ENCODE results near the gene ARMC7. TPM values are rescaled to one million over a fixed set of nuclear protein-coding genes. Genes with fewer than 3 reads are reported as not detected.
"Not testable (repeated sequence)": the region's sequence is repeated elsewhere in the genome, so short reads cannot be mapped to it uniquely, and the experiment has no call there.

Gene ARMC7
- 6.0 TPM for total RNA-seq
- long read RNA-seq, transcript ARMC7-201 (3 exons, 2,126 nt) = major isoform, 7 of 9 reads
- long read RNA-seq, partial matches to known transcripts = 0 of 9 reads
- long read RNA-seq, other reads (novel, unspliced or antisense) = 1 of 9 reads

DNA sequence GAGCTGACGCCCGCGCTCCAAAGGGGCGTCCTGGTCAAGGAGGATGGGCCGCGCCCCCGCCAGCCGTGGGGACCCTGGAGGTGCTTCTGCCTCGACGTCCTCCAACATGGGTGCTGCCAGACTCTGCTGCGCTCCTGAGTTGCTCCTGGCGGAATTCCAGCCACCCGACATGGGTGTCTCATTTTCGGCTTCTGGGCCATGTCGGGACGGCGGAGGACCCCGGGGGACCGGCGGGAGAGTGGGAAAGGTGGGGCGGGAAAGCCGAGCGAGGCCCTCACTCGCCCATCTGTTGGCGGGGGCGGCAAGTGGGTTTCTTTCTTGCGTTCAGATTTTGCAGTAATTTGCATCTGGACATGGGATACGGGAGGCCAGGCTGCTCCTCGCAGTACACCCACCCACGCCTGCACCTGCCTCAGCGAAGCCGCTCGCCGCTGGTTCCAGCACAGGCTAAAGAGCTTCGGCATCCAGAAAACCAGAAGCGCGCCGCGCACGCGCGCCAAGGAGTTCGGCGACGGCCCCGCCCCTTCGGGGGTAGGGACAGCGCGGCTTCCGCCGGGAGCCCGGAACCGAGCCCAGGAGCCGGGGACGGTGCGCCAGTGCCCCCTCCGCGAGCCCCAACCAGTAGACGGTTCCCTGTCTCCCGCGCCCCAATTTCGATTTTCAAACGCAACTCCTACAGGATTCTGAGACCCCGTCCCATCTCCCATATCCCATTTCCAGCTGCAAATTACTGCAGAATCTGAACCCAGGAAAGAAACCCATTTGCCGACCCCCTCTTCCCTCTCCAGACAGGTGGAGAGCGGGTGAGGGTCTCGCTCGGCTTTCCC lies at the start of gene ARMC7:
Gene ARMC7 (plus strand): TSS at position 563 of the 827 bp plus-strand sequence. CDS start 320 bp downstream, outside the sequence.
- intact Hi-C loops (cut with micrococcal nuclease) = no loop called here
- ATAC-seq = peak; percentile 89
- peak; percentile 96 for DNase-seq

- peak; percentile 55 for DNase-seq
- intact Hi-C loops (cut with micrococcal nuclease) = no loop called here
These were observed 49.2 kb upstream of the ARMC7 start for GRCh38 chr17:75060434-75061054.

DNA sequence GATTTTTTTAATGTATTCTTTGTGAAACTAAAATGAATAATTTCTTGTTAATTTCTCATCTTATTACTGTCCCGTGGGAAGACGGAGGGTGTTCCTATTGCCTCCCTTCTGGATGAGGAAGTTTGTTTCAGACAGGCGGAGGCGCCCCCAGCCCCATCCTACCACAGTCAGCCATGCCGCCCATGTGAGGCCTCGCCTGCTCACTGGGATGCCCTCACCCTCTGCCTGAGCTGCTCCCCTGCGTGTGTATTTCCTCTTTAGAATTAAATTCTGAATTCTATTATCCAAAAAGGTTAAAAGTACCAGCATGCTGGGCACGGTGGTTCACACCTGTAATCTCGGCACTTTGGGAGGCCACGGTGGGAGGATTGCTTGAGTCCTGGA lies 48.7 kb upstream of the ARMC7 start:
- intact Hi-C loops (cut with micrococcal nuclease) = no loop called here
- DNase-seq (no peak), ATAC-seq (no peak)

More at GRCh38 chr17:75060434-75061054, 49.2 kb upstream of the ARMC7 start:
- ATAC-seq = peak; percentile 76

GRCh38 chr17:75061618-75062017 lies 48.2 kb upstream of the ARMC7 start:
- ATAC-seq = no peak
- intact Hi-C loops (cut with micrococcal nuclease) = no loop called here

DNA sequence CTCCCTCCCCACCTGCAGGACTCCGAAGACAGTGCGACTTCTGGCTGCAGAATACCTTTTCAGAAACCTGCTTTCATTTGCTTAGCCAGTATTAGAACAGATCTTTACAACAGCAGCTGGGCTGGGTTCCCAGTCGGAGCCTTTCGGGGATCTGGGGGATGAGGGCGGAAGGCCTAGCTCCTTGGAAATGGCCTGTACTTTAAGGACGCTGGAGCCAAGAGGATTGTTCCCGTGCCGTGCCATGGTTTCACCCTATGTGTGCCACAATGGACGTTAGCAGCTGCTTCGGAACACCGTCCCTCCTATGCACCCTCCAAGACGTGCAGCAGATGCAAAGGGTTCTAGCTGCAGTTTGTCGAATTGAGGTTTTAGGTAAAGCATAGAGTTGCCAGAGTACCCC lies 46.6 kb upstream of the ARMC7 start:
- intact Hi-C loops (cut with micrococcal nuclease) = no loop called here
- DNase-seq (no peak), ATAC-seq (no peak)

More at GRCh38 chr17:75061618-75062017, 48.2 kb upstream of the ARMC7 start:
- DNase-seq = no peak

- intact Hi-C loops (cut with micrococcal nuclease) = no loop called here
- ATAC-seq (no peak), DNase-seq (no peak)
These were observed 46.1 kb upstream of the ARMC7 start for GRCh38 chr17:75063626-75064025.

- ATAC-seq = no peak
- no peak for DNase-seq
- intact Hi-C loops (cut with micrococcal nuclease) = no loop called here
These were observed 45.7 kb upstream of the ARMC7 start for GRCh38 chr17:75064040-75064439.

- no peak for DNase-seq
- intact Hi-C loops (cut with micrococcal nuclease) = no loop called here
- no peak for ATAC-seq
These were observed 45.3 kb upstream of the ARMC7 start for GRCh38 chr17:75064460-75064859.

GRCh38 chr17:75064867-75065561 lies 44.8 kb upstream of the ARMC7 start:
- no peak for DNase-seq

DNA sequence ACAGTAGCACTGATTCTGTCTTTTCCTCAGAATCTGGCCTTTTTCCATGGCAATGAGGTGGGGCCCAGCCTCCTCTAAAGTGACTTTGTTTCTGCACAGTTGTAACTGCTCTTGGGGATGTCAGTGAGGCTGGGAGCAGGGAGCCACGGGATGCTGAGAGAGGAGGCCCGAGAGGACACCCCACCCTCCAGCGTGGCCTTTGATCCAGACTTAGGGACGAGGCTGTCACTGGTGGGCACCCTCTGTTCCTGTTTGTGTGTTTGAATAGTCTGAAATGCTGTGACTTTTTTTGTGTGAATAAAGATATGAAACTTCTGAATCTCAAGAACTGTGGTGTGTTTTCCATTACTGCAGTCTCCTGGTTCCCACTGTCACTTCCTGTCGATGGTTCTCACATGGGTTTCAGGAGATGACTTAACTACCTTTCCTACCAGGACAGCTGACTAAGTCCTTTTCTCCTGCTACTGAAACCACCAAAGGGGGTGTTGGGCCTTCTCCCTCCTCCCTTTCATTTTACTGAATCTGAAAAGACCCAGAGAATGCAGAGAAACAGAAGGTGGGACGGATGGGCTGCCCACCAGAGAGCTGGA lies 44.1 kb upstream of the ARMC7 start:
- no peak for DNase-seq
- intact Hi-C loops (cut with micrococcal nuclease) = no loop called here
- ATAC-seq = no peak

More at GRCh38 chr17:75064867-75065561, 44.8 kb upstream of the ARMC7 start:
- intact Hi-C loops (cut with micrococcal nuclease) = no loop called here
- no peak for ATAC-seq

- no peak for DNase-seq
- no peak for ATAC-seq
- intact Hi-C loops (cut with micrococcal nuclease) = no loop called here
These were observed 41.9 kb upstream of the ARMC7 start for GRCh38 chr17:75067856-75068255.

- DNase-seq = no peak
- intact Hi-C loops (cut with micrococcal nuclease) = no loop called here
- ATAC-seq = no peak
These were observed 41.0 kb upstream of the ARMC7 start for GRCh38 chr17:75068750-75069149.

DNA sequence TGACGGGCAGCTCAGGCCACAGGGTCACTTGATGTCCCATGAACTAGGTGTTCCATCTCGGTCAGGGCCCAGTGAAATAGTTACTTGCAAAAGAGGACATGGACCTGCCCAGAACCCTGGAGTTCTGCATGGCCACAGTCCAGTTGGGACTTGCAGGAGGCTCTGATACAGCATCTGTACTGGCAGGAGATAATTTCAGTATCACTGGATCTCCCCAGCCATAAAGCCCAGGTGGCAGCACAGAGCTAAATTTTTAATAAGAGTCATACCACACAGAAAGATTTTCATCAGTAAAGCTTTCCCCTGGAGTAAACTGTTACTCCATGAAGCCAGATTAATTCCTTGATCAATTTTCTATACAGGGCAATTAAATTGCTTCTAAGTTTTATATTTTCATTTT lies 40.0 kb upstream of the ARMC7 start:
- ATAC-seq (no peak), DNase-seq (no peak)
- intact Hi-C loops (cut with micrococcal nuclease) = no loop called here

DNA sequence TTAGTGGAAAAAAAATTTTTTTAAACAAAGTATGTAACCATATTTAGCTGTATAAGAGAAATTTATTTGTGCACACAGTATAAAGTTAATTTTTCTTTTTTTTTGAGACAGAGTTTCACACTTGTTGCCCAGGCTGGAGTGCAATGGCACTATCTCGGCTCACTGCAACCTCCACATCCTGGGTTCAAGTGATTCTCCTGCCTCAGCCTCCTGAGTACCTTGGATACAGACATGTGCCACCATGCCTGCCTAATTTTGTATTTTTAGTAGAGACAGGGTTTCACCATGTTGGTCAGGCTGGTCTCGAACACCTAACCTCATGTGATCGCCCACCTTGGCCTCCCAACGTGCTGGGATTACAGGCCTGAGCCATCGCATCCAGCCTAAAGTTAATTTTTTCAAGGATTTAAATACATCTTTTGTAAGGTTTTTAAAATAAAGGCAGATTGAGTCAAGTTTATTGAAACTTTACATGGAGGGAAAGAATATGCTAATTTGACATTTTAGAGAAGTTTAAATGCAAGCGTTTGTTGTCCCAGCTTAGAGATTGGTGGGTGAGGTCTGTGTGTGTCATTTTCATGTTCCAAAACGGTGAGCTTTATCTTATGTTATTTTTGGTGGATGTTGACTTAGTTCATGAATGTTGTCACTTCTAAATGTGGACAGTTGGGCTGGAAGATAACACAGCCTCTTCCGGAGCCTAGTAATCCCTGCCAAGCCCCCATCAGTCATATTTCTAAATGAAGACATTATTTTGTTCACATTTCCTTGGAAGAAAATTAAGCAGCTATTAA lies 38.1 kb upstream of the ARMC7 start:
- intact Hi-C loops (cut with micrococcal nuclease); DNase-seq: not testable (repeated sequence)
- peak; percentile 71 for ATAC-seq

- DNase-seq; ATAC-seq; intact Hi-C loops (cut with micrococcal nuclease): not testable (repeated sequence)
These were observed 36.9 kb upstream of the ARMC7 start for GRCh38 chr17:75072909-75073308.

DNA sequence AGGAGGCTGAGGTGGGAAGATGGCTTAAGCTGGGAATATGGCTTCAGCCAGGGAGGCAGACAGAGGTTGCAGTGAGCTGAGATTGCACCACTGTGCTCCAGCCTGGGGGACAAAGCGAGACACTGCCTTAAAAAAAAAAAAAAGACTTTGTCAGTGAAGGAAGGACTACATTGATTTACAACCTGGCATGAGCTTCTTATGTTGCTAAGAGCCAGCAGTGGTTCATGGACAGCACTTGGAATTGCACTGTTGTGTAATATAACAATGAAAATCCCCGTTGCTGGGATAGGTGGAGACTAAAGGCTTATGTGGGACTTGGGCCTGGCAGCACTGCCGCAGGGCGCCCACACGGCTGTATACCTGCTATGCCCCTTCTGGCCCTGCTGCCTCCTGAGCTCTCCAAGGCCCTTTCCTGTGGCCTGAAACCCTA lies 36.1 kb upstream of the ARMC7 start:
- ATAC-seq (no peak), DNase-seq (no peak)
- intact Hi-C loops (cut with micrococcal nuclease) = no loop called here

GRCh38 chr17:75074532-75074931 lies 35.2 kb upstream of the ARMC7 start:
- no peak for DNase-seq
- intact Hi-C loops (cut with micrococcal nuclease) = no loop called here
- no peak for ATAC-seq

- DNase-seq (no peak), ATAC-seq (no peak)
- intact Hi-C loops (cut with micrococcal nuclease) = no loop called here
These were observed 34.0 kb upstream of the ARMC7 start for GRCh38 chr17:75075597-75076336.
